Upper lobe of left lung (tissue), 4 donors: ENCODE results near the gene RAB11FIP4.

Experiments used
- EP300 ChIP-seq, 4 donors: sonication (generic); formaldehyde crosslinking; IDR thresholded peaks; one replicate each; pipeline ENCODE4 v1.5.1; 2017; ENCODE audit warnings: antibody characterized with exemption in 4 of 4, control low read depth in 2 of 4
- POLR2A ChIP-seq, 4 donors: fragments of 450-650 bp; IDR thresholded peaks; one replicate each; pipeline ENCODE4 v1.5.1; 2016 to 2017; ENCODE audit warnings: antibody characterized with exemption in 4 of 4, mild to moderate bottlenecking in 2 of 4
- POLR2AphosphoS5 ChIP-seq, 2 donors: sonication (generic); formaldehyde crosslinking; IDR thresholded peaks; one replicate each; pipeline ENCODE4 v1.5.1; 2017; ENCODE audit warnings: antibody characterized with exemption in 2 of 2
- TF ChIP-seq, protein P1 (sequence below), 6 experiments: fragments of 450-650 bp in 4 of 6; fragments of 200-600 bp in 2 of 6; sonication (generic) in 2 of 6; IDR thresholded peaks; one replicate each; pipeline ENCODE4 v1.5.1; 2016 to 2019; ENCODE audit warnings: antibody characterized with exemption in 6 of 6

DNA sequence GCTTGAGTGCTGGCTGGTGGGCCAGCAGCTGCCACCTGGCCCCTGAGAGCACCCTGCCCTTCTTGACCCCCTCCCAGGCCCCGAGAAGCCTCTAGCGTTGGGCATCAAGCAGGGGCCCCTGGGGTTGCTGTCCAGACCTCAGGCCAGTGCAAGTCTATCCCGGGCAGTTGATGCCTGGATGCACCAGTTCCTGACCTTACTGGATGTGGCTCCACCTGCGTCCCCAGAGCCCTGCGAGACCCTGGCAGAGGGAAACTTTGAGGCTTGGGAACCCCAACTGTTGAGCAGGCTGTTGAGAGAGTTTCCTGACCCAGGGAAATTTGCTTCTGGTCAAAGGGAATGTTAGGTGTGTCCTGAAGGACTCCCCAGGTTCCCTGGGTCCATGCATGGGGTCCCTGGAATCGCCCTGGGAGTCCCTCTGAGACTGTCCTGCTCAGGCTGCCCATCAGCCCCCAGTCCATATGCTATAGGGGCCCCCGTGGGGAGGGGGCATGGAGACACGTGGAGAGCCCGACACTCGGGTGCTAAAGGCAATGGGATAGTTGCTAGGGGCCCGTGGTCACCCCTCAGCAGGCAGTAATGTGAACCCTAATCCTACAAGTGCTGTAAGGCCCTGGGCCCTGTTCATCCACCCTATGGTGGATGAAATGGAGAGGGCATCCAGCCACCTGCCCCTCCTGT, 46.4 kb downstream of the RAB11FIP4 start:
- TF ChIP-seq, protein P1, sequence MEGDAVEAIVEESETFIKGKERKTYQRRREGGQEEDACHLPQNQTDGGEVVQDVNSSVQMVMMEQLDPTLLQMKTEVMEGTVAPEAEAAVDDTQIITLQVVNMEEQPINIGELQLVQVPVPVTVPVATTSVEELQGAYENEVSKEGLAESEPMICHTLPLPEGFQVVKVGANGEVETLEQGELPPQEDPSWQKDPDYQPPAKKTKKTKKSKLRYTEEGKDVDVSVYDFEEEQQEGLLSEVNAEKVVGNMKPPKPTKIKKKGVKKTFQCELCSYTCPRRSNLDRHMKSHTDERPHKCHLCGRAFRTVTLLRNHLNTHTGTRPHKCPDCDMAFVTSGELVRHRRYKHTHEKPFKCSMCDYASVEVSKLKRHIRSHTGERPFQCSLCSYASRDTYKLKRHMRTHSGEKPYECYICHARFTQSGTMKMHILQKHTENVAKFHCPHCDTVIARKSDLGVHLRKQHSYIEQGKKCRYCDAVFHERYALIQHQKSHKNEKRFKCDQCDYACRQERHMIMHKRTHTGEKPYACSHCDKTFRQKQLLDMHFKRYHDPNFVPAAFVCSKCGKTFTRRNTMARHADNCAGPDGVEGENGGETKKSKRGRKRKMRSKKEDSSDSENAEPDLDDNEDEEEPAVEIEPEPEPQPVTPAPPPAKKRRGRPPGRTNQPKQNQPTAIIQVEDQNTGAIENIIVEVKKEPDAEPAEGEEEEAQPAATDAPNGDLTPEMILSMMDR (IDR thresholded peaks at IDR 0.05), result no peak
- TF ChIP-seq POLR2A (IDR thresholded peaks at IDR 0.05) (no peak), POLR2AphosphoS5 (IDR thresholded peaks at IDR 0.05) (no peak), EP300 (IDR thresholded peaks at IDR 0.05) (no peak)
